Nephron progenitor cell (in vitro differentiated cells): ENCODE data around the gene MGARP.
"Not testable (repeated sequence)": the region's sequence is repeated elsewhere in the genome, so short reads cannot be mapped to it uniquely, and the experiment has no call there.

Source experiments
- DNase-seq: peaks from one replicate; pipeline ENCODE4 v3.0.0; 2021
- H3K27ac Mint-ChIP-seq: 2 replicates; pipeline ENCODE4 v1.8.0; 2021; ENCODE audit warnings: mild to moderate bottlenecking, moderate library complexity, mixed read lengths
- H3K27me3 Mint-ChIP-seq: 2 replicates; pipeline ENCODE4 v1.8.0; 2021; ENCODE audit warnings: mild to moderate bottlenecking, low read depth, mixed read lengths; ENCODE audit not compliant: poor library complexity
- H3K36me3 Mint-ChIP-seq: 2 replicates; pipeline ENCODE4 v1.8.0; 2021; ENCODE audit warnings: low read depth, mixed read lengths
- H3K4me1 Mint-ChIP-seq: 2 replicates; pipeline ENCODE4 v1.8.0; 2021; ENCODE audit warnings: mixed read lengths
- H3K4me3 Mint-ChIP-seq: 2 replicates; pipeline ENCODE4 v1.8.0; 2021; ENCODE audit warnings: mild to moderate bottlenecking, moderate library complexity, mixed read lengths
- H3K9me3 Mint-ChIP-seq: 2 replicates; pipeline ENCODE4 v1.8.0; 2021; ENCODE audit warnings: mild to moderate bottlenecking, moderate library complexity, mixed read lengths
- TF ChIP-seq, protein P1 (sequence below): fragments of 200-600 bp; sonication (generic); IDR thresholded peaks from 2 replicates; pipeline ENCODE4 v1.5.0; 2021; ENCODE audit warnings: antibody characterized with exemption

MGARP gene

GRCh38 chr4:139273835-139274234 lies 6.2 kb downstream of the MGARP start:
- Mint-ChIP-seq H3K36me3 (no peaks in the 10 kb centered on the region), H3K4me1 (peaks cover 3% of the 10 kb centered on the region), H3K27me3 (peaks cover 42% of the 10 kb centered on the region), H3K9me3 (no peaks in the 10 kb centered on the region), H3K27ac (no peak overlapping the region), H3K4me3 (no peak overlapping the region)
- no peak for DNase-seq
- TF ChIP-seq, protein P1, sequence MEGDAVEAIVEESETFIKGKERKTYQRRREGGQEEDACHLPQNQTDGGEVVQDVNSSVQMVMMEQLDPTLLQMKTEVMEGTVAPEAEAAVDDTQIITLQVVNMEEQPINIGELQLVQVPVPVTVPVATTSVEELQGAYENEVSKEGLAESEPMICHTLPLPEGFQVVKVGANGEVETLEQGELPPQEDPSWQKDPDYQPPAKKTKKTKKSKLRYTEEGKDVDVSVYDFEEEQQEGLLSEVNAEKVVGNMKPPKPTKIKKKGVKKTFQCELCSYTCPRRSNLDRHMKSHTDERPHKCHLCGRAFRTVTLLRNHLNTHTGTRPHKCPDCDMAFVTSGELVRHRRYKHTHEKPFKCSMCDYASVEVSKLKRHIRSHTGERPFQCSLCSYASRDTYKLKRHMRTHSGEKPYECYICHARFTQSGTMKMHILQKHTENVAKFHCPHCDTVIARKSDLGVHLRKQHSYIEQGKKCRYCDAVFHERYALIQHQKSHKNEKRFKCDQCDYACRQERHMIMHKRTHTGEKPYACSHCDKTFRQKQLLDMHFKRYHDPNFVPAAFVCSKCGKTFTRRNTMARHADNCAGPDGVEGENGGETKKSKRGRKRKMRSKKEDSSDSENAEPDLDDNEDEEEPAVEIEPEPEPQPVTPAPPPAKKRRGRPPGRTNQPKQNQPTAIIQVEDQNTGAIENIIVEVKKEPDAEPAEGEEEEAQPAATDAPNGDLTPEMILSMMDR: no peak

DNA sequence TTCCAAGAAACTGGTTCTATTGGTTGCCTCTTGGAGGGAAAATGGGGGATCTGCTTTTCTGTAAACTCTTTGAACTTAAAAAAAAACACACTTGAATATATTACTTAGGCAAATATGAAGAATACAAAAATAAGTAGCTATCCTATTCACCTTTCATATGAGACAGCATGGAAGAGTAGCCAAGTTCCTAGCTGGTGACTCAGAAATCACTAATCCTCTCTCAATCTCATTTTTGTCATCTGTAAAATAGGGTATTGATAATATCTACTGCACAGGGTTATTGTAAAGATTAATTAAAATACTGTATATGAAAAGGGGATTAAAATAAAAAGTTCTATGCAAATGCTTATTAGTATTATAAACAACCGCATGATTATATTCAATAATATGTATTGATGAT lies 12.7 kb downstream of the MGARP start:
- H3K36me3 Mint-ChIP-seq: no peaks in the 10 kb centered on the region
- H3K27me3 Mint-ChIP-seq: peaks cover 6% of the 10 kb centered on the region
- H3K9me3 Mint-ChIP-seq: no peaks in the 10 kb centered on the region
- no peak for DNase-seq
- TF ChIP-seq, protein P1: no peak
- no peak overlapping the region for H3K4me3 Mint-ChIP-seq
- H3K27ac Mint-ChIP-seq: no peak overlapping the region
- peaks cover 32% of the 10 kb centered on the region for H3K4me1 Mint-ChIP-seq

DNA sequence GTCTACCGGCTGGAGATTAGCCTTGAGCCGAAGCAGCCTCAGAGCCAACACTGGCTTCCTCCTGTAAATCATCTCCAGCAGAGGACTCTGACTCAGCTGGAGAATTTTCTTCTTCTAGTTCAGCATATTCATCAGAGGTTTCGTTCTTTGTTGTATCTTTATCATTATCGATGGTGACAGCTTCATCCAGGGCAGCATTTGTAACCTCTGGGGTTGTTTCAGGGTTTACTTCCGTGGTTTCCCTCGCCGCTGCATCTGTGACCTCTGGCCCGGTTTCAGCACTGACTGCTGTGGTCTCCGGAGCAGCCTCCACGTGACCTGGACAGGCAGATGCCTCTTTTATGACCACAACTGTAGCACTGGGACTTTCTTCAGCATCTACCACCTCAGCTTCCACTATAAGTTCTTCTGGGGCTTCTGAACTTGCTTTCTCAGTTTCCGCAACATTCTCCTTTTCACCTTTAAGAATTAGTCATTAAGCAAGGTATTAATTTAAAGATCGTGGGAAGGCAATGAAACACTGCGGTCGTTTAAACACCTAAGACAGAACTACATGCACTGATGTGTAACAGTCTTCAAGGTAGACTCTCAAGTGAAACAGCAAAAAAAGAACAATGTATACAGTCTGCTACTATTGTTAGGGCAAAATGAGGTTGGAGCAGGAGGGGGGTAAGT lies 13.3 kb downstream of the MGARP start:
- H3K9me3 Mint-ChIP-seq: peaks cover 1% of the 10 kb centered on the region
- H3K27ac Mint-ChIP-seq: peak overlapping the region; percentile 17
- peak overlapping the region; percentile 77 for H3K4me3 Mint-ChIP-seq
- H3K4me1 Mint-ChIP-seq: peaks cover 32% of the 10 kb centered on the region
- H3K27me3 Mint-ChIP-seq: peaks cover 6% of the 10 kb centered on the region
- no peaks in the 10 kb centered on the region for H3K36me3 Mint-ChIP-seq
- DNase-seq: peak; percentile 69
- TF ChIP-seq, protein P1: no peak

GRCh38 chr4:139266208-139266582 lies 13.8 kb downstream of the MGARP start:
- no peak for DNase-seq
- TF ChIP-seq, protein P1: no peak
- Mint-ChIP-seq H3K27ac (no peak overlapping the region), H3K27me3 (peaks cover 3% of the 10 kb centered on the region), H3K9me3 (peaks cover 4% of the 10 kb centered on the region), H3K4me3 (peak overlapping the region; percentile 77), H3K4me1 (peaks cover 32% of the 10 kb centered on the region), H3K36me3 (no peaks in the 10 kb centered on the region)

GRCh38 chr4:139265654-139266053 lies 14.4 kb downstream of the MGARP start:
- Mint-ChIP-seq H3K27ac (no peak overlapping the region), H3K9me3 (peaks cover 4% of the 10 kb centered on the region), H3K4me3 (no peak overlapping the region), H3K27me3 (peaks cover 3% of the 10 kb centered on the region), H3K36me3 (no peaks in the 10 kb centered on the region), H3K4me1 (peaks cover 32% of the 10 kb centered on the region)
- TF ChIP-seq, protein P1: no peak
- no peak for DNase-seq

- Mint-ChIP-seq H3K4me1 (no peaks in the 10 kb centered on the region), H3K9me3 (no peaks in the 10 kb centered on the region), H3K27ac (no peak overlapping the region), H3K36me3 (no peaks in the 10 kb centered on the region), H3K27me3 (peaks cover 6% of the 10 kb centered on the region), H3K4me3 (no peak overlapping the region)
- DNase-seq: no peak
- TF ChIP-seq, protein P1: no peak
Measured at GRCh38 chr4:139256349-139256748, 23.7 kb downstream of the MGARP start.

- not testable (repeated sequence) for DNase-seq, H3K27ac Mint-ChIP-seq, H3K36me3 Mint-ChIP-seq, H3K27me3 Mint-ChIP-seq, H3K9me3 Mint-ChIP-seq, H3K4me3 Mint-ChIP-seq, H3K4me1 Mint-ChIP-seq
Measured at GRCh38 chr4:139255581-139255980, 24.4 kb downstream of the MGARP start.
